Left renal cortex interstitium (tissue), 4 donors: Measurements from ENCODE around the gene ZNF138. TPM values are rescaled to one million over a fixed set of nuclear protein-coding genes. Genes with fewer than 3 reads are reported as not detected.

Source experiments
- DNase-seq, 4 donors: peaks; one replicate each; pipeline ENCODE4 v3.0.0-alpha.2; 2013; ENCODE audit warnings: low read depth in 4 of 4, low spot score in 2 of 4, missing footprints in 1 of 4
- polyA plus RNA-seq, 4 donors: library from polyadenylated mRNA; unstranded; fragments of 120-200 nt; gene quantifications; one replicate each; pipeline ENCODE4 v1.2.1, GENCODE V29; 2013; ENCODE audit not compliant: insufficient read length in 4 of 4

Gene ZNF138
- polyA plus RNA-seq, 4 donors: 16.7 to 22.7 (median 19.2) TPM

DNA sequence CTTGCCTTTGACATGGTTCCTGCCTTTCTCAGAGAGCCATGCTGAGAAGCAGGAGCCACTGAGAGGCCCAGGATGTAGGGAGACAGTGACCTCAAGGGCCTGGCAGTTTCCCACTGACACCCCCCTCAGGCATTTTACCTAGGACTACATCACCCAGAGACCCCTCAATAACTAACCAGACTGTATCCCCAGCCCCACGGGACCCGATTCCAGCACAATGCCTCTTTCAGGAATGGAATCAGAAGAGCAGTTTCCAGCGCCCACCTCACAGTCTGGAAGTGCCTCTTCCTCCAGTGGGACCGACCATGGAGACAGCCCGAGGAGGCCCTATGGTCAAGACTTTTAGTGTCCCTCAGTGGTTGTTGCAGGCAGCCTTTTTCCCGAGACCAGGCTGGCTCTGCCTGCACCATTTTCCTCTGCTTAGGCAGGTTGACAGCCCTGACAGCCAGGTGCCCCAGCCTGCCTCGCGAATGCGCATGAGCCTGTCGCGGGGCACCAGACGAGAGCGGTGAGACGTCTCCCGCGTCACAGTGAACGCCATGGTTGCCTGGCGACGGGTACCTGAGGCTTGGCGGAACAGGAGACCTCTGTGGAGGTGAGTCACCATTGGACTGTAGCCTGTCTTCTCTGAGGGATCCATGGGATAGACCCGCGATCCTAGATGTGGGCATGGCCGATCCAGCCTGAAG, 80.5 kb downstream of the ZNF138 start:
- DNase-seq: no peak

- DNase-seq: no peak
These were observed 81.0 kb downstream of the ZNF138 start for GRCh38 chr7:64875258-64875657.

DNA sequence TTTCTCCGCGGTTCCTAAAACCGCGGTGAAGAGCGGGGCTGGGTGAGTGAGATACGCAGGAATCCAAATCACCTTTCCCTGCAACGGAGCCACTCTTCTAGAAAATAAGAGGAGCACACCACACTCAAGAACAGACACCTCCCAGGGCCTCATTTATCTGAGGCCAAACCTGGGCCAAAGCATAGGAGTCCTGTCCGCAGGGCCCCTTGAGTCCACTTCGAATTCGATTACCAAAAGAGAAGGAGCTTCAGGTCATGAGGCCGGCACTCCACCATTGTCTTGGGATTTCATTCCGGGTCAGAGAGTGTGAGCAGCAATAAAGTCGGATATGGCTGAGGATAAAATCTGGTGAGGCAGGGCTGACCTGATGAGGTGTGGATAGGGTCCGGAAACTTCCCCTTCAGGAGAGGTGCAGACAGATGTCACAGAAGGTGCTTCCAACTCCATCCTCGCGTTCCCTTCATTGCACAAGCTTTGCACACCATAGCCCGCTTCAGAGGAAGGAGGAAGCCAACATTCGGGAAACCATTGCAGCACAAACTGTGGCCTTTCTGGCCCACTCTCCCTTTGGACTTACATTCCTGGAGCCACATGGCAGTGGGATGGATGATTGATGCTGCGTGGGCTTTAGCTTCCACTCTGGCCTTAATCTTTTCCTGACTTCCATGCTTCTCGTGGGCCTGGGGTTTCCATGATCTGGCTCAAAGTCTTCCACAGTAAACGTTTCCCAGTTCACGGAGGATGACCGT, 81.6 kb downstream of the ZNF138 start:
- no peak for DNase-seq

DNA sequence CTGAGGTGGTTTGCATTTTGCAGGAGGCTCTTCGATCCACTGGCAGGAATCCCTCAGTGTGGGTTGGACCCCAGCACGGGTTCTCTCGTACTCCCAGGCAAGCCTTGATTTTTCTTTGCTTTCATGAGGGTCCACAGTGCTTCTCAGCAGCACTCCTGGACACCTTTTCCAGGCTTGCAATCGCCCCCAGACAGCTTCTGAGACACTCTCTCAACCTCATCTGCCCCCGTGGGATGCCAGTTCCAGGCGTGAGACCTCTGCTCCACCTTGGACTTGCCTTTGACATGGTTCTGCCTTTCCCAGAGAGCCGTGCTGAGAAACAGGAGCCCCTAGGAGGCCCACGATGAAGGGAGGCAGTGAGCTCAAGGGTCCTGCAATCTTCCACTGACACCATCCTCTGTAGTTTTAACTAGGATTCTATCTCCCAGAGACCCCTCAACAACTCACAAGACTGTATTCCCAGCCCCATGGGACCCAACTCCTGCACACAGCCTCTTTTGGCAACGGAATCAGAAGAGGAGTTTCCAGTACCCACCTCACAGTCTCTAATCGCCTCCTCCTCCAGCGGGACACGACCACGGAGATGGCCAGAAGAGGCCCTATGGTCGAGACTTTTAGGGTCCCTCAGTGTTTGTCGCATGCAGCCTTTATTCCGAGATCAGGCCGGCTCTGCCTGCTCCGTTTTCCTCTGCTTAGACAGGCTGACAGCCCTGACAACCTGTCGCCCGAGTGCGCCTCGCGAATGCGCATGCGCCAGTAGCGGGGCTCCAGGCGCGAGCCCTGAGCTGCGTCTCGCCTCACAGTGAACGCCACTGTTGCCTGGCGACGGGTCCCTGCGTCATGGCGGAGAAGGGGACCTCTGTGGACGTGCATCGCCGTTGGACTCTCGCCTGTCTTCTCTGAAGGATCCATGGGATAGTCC, 82.8 kb downstream of the ZNF138 start:
- DNase-seq: peak in 2 of 4 donors; percentile 45 to 63

GRCh38 chr7:64877714-64878610, 83.7 kb downstream of the ZNF138 start:
- DNase-seq: no peak

GRCh38 chr7:64878684-64879083, 84.5 kb downstream of the ZNF138 start:
- no peak for DNase-seq

DNA sequence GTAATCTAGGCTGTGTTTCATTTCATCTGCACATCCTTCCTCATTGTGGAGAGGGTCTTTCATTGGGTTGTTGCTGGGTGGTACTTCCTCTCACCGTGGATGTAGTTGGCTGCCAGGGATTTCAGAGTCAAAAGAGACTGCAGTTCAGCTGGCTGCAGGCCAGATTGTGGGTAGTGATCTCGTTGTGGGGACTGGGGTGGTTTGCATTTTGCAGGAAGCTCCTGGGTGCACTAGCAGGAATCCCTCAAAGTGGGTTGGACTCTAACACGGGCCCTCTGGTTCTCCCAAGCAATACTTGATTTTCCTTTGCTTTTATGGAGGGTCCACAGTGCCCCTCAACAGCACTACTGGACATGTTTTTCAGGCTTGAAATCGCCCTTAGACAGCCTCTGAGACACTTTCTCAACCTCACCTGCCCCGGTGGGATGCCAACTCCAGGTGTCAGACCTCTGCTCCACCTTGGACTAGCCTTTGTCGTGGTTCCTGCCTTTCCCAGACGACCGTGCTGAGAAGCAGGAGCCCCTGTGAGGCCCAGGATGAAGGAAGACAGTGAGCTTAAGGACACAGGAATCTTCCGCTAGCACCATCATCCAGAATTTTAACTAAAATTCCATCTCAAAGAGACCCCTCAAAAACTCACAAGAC, 85.0 kb downstream of the ZNF138 start:
- no peak for DNase-seq

- no peak for DNase-seq
These were observed 85.6 kb downstream of the ZNF138 start for GRCh38 chr7:64879800-64880199.

- no peak for DNase-seq
These were observed 86.4 kb downstream of the ZNF138 start for GRCh38 chr7:64880322-64881297.

DNA sequence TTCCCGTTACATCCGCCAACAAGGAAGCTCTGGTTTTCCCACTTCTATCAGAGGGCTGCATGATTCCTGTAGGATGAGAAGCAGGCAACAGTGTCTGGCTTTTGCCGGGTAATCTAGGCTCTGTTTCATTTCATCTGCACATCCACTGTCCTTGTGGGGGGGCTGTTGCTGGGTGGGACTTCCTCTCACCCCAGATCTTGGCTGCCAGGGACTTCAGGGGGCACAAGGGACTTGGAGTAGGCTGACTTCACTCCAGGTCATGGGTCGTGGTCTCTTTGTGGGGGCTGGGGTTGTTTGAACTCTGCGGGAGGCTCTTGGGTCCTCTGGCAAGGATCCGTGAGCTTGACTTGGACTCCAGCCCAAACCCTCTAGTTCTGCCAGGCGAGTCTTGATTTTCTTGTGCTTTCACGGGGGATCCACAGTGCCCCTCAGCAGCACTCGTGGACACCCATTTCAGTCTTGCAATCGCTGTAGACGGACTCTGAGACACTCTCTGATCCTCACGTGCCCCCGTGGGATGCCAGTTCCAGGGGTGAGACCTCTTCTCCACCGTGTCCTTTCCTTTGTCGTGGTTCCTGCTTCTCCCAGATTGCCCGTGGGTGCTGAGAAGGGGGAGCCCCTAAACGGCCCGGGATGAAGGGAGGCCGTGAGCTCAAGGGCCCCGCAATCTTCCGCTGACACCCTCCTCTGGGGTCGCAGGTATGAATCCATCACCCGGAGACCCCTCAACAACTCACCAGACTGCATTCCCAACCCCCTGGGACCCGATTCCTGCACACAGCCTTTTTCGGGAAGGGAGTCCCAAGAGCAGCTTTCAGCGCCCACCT, 87.4 kb downstream of the ZNF138 start:
- no peak for DNase-seq

GRCh38 chr7:64882341-64883112, 88.3 kb downstream of the ZNF138 start:
- DNase-seq: no peak

Other genes with a start within 250 kb of the ZNF138 start
- gene ZNF680, start 231.4 kb upstream of the ZNF138 start, polyA plus RNA-seq: 10 to 100 TPM; 15.8 to 19.9 (median 17.2) TPM
- gene ZNF107, start 128.3 kb upstream of the ZNF138 start, polyA plus RNA-seq: 10 to 100 TPM; 10.1 to 11.2 (median 10.5) TPM
- gene ZNF273, start 108.8 kb downstream of the ZNF138 start, polyA plus RNA-seq: 10 to 100 TPM in 3 of 4 donors, 1 to 10 TPM in 1; 9.9 to 10.3 (median 10.2) TPM
- 10 to 100 TPM; 18.1 to 73.7 (median 42.6) TPM for gene ZNF117, start 196.6 kb downstream of the ZNF138 start, polyA plus RNA-seq
- 10 to 100 TPM; 19.2 to 59.3 (median 40.4) TPM for gene ERV3-1, start 212.3 kb downstream of the ZNF138 start, polyA plus RNA-seq